GM13977 (cell line): Measurements from ENCODE around the gene GUCY2D.

Source experiments
- DNase-seq: peaks from one replicate; pipeline ENCODE4 v3.0.0; 2012; ENCODE audit warnings: low spot score
- CTCF ChIP-seq: IDR thresholded peaks from 2 replicates; pipeline ENCODE4 v1.5.1; 2012; ENCODE audit warnings: mild to moderate bottlenecking, control low read depth; ENCODE audit not compliant: insufficient read depth; ENCODE audit errors: extremely low read depth, missing control alignments
- in situ Hi-C: fragments of 300-500 bp; cut with MboI; formaldehyde crosslinking; loops from one replicate; pipeline ENCODE4 v1.12.0; 2022; ENCODE audit warnings: low sequenced_read_pairs, low pct_unique_long_range_greater_than_20kb, mixed read lengths, inconsistent platforms; ENCODE audit not compliant: unreplicated experiment

The GUCY2D gene

GRCh38 chr17:8031950-8032349 is 29.5 kb downstream of the GUCY2D start:
- no peak for TF ChIP-seq CTCF
- DNase-seq: no peak
- in situ Hi-C loops: no loop called here

GRCh38 chr17:8032442-8032841 is 30.0 kb downstream of the GUCY2D start:
- no peak for TF ChIP-seq CTCF
- in situ Hi-C loops: no loop called here
- no peak for DNase-seq

- in situ Hi-C loops: no loop called here
- no peak for TF ChIP-seq CTCF
- no peak for DNase-seq
Observed at GRCh38 chr17:8038954-8039610, 36.7 kb downstream of the GUCY2D start, which contains the start of gene ALOX15B. ALOX15B (plus strand) TSS chr17:8039059; CDS start chr17:8039156, 97 bp downstream.

- in situ Hi-C loops: no loop called here
- TF ChIP-seq CTCF: no peak
Observed at GRCh38 chr17:8039611-8040168, 37.3 kb downstream of the GUCY2D start.

GRCh38 chr17:8041249-8041928 is 39.0 kb downstream of the GUCY2D start:
- peak; percentile 59 for TF ChIP-seq CTCF
- peak; percentile 77 for DNase-seq
- in situ Hi-C loops: no loop called here

More at GRCh38 chr17:8039611-8040168, 37.3 kb downstream of the GUCY2D start:
- DNase-seq: no peak

GRCh38 chr17:8041979-8042378 is 39.6 kb downstream of the GUCY2D start:
- TF ChIP-seq CTCF: no peak
- no peak for DNase-seq
- in situ Hi-C loops: no loop called here
